G401 (cell line): ENCODE results near the gene CELF4. TPM values are rescaled to one million over a fixed set of nuclear protein-coding genes. Genes with fewer than 3 reads are reported as not detected.
"Not testable (repeated sequence)": the region's sequence is repeated elsewhere in the genome, so short reads cannot be mapped to it uniquely, and the experiment has no call there.

ENCODE experiments used
- DNase-seq: peaks from one replicate; pipeline ENCODE4 v3.0.0-alpha.2; 2015; ENCODE audit warnings: low spot score
- in situ Hi-C: cut with HindIII; loops from 2 replicates; pipeline ENCODE4 v1.10.0; 2016; ENCODE audit warnings: low sequenced_read_pairs, mixed read lengths
- total RNA-seq: library from RNA; depleted of rRNA; stranded (reverse); fragments of >200 nt; shearing (Covaris generic); gene quantifications from 2 replicates; pipeline ENCODE4 v1.2.3, GENCODE V29; 2014

Gene CELF4
- total RNA-seq, 1 experiment from 2014 or later, result not detected

DNA sequence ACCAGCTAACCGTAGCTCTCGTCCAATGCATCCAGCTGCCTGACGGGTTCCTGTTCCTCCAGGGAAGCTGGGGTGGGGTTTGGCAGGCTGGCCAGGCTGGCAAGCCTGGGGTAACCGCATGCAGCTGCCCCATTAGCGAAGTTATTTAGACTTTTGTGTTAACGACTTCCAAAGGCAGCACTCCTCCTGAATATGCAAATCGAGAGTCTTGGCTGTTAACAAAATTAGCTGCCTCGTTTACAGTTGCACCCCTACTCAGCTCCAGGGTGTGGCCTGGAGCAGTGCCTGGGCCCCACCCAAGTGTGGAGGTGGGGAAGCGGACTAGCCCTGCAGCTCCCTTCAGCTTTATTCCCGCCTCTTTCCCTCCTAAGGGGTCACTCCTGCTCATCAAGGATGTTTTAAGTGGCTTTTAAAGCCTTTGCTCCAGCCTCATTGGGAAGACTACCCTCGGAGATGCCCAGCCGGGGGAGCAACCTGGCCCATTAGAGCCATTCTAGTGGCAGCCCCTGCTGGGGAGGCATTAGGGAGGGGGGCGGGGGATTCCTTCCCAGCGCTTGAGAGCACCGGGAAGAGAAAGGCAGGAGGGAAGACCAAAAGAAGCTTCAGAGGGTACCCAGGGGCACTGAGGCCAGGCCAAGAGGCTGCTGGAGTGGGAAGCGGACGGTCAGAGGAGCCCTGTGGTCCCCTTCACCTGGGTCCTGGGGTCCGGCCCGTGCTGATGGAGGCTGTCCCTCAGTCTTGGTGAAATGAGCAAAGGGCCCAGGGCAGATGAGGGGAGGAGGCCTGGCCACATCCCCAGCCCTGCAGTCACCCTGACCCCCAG is 204.1 kb downstream of the CELF4 start:
- in situ Hi-C loops, result no loop called here

DNA sequence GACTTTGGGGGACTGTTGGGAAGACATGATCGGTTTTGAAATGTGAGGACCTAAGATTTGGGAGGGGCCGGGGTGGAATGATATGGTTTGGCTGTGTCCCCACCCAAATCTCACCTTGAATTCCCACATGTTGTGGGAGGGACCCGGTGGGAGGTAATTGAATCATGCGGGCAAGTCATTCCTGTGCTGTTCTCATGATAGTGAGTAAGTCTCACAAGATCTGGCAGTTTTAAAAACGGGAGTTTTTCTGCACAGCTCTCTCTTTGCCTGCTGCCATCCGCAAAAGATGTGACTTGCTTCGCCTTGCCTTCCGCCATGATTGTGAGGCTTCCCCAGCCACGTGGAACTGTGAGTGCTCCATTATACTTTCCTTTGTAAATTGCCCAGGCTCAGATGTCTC is 207.5 kb downstream of the CELF4 start:
- DNase-seq, in situ Hi-C loops: not testable (repeated sequence)

More for the DNA sequence above, 204.1 kb downstream of the CELF4 start:
- no peak for DNase-seq

DNA sequence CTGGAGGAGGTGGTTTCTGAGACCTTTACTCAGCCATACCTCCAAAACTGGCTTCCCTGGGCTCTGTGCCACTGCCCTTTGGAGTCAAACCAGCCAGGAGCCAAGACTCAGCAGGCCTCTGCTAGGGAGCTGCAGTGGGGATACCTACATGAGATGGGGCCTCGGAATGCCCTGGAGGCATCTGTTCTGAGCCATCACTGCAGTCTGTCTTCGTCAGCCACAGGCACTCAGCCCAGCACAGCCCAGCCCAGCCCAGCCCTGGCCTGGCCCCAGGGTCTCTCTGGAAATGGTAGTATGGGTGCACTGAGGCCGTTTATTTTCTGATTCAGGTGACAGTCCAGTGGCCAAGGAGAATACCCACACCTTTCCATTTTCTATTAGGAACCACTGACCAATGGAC is 209.8 kb downstream of the CELF4 start:
- in situ Hi-C loops, result no loop called here
- no peak for DNase-seq

- in situ Hi-C loops, result no loop called here
- DNase-seq, result no peak
Observed at GRCh38 chr18:37351110-37351509, 214.5 kb downstream of the CELF4 start.

GRCh38 chr18:37348729-37349128 is 216.9 kb downstream of the CELF4 start:
- in situ Hi-C loops, result no loop called here
- no peak for DNase-seq

GRCh38 chr18:37346048-37346447 is 219.6 kb downstream of the CELF4 start:
- in situ Hi-C loops, result no loop called here
- no peak for DNase-seq

DNA sequence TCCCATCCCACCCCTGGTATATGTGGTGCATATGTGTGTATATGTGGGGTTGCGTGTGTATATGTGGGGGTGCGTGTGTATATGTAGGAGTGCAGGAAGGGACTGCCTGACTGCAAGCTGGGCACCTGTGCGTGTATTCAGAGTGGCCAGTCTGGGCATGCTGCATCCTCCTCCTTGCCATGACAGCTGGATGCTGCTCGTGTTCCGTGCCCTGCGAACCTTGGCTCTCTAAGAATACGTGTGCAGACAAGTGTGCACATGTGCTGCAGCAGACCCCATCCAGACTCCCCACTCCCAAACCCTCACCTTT is 222.1 kb downstream of the CELF4 start:
- DNase-seq, result no peak
- in situ Hi-C loops, result no loop called here

- in situ Hi-C loops, result no loop called here
Observed at GRCh38 chr18:37341473-37342086, 224.0 kb downstream of the CELF4 start.

DNA sequence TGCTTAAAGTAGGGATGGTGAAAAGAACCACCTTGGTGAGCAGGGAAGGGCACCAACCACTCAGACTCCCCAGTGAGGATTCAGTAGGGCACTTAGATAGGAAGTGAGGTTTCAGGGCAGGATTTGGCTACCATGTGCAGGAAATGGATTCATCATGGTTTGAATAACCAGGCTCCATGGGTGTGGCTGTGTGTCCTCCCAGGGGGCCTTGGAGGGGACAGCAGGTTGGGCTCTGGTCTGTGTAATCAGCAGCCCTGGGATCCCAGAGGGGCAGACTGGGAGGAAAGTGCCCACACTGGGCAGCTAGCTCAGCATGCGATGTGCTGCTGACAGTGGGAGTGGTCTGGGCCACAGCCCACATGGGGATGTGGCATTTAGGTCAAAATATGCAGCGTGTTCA is 224.6 kb downstream of the CELF4 start:
- DNase-seq, result no peak
- in situ Hi-C loops, result no loop called here

More at GRCh38 chr18:37341473-37342086, 224.0 kb downstream of the CELF4 start:
- no peak for DNase-seq

- in situ Hi-C loops, result no loop called here
- no peak for DNase-seq
Observed at GRCh38 chr18:37339701-37340215, 225.8 kb downstream of the CELF4 start.

DNA sequence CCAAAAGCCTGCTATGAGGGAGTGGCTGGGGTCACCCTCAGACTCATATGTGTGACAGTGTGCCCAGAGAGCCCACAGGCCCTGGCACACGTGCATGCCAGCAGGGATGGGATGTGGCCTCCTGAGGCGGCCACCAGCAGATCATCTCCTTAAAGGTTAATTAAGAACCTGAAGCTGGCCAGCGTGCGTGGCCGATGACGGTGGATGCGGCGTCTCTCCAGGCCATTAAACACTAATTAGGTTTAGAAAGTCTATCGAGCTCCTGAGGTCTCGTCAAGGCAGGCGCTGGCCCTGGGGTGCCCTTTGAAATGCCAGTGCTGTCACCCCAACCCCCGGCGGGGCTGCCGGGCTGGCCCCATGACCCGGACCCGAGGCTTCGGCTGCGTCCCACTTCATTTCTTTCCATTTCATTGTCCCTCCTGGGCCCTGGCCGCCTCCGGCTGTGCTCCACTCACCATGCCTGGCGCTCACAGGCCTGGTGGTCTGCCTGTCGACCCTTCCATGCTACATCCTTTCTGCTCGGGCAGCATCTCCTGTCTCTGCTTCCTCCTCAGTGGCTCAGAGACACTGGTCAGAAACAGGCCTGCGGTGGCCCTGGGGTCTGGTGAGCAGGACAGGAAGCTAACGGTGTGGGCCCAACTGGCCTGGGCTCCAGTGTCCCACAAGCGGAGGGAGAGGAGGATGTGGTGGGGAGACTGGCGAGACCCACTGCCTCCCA is 228.9 kb downstream of the CELF4 start:
- in situ Hi-C loops, result no loop called here
- DNase-seq, result no peak

- in situ Hi-C loops, result no loop called here
- DNase-seq, result no peak
Observed at GRCh38 chr18:37335409-37335736, 230.2 kb downstream of the CELF4 start.

GRCh38 chr18:37334631-37335408 is 230.8 kb downstream of the CELF4 start:
- no peak for DNase-seq

DNA sequence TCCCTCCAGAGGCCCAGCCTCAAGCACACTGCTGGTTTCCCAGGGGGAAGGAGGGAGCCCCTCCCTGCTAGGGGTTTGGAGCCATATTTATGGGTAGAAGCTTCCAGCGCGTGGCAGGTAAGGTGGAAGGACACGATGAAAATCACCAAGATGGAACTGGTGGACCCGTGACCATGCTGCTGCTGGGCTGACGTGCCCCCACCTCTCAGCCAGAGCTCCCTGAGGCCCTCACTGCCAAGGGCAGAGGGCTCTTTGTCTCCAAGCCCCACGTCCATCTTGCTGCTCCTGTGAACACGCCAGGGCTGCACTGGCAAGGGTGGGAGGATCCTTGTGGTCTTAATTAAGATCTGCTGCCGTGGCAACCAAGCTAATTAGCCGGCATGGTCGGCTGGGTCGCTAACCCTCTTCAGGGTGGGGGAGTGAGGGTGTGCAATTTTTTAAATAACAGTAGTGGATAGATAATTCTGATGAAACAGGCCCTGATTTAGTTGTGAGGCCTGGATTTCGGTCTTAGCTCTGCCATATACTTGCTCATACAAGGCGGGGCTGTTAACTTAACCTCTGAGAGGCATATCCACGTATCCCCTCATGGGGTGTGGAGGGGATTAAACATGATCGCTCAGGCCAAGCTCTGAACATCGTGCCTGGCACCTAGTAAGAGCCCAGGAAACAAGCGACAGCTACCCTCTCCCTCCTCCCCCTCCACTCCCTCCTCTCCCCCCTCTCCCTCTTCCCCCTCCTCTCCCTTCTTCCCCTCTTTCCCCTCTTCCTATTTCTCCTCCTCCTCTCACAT is 232.8 kb downstream of the CELF4 start:
- DNase-seq, result no peak
- in situ Hi-C loops, result no loop called here

More at GRCh38 chr18:37334631-37335408, 230.8 kb downstream of the CELF4 start:
- in situ Hi-C loops, result no loop called here

DNA sequence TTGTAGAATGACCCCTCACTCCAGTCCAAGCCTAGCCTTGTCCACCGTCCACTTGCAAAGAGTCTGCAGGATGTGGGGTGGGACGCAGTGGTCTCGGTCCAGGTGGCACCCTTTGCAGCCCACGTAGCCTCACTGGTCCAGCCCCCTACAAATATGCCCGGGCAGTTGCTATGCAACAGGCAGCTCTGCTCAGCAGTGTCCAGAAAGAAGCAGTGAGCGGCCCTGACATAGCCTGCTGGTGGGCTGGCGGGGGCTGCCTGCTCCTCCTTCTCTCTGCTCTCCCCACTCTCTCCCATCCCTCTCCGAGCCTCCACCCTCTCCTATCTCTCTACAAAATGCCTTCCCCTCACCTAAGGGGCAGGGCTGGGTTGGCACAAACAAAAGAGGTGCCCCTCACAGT is 233.4 kb downstream of the CELF4 start:
- in situ Hi-C loops, result no loop called here

GRCh38 chr18:37330173-37330572 is 235.4 kb downstream of the CELF4 start:
- in situ Hi-C loops, result no loop called here
- DNase-seq, result no peak

More for the DNA sequence above, 233.4 kb downstream of the CELF4 start:
- DNase-seq, result no peak

GRCh38 chr18:37328946-37329719 is 236.5 kb downstream of the CELF4 start:
- DNase-seq, result no peak
- in situ Hi-C loops, result no loop called here

DNA sequence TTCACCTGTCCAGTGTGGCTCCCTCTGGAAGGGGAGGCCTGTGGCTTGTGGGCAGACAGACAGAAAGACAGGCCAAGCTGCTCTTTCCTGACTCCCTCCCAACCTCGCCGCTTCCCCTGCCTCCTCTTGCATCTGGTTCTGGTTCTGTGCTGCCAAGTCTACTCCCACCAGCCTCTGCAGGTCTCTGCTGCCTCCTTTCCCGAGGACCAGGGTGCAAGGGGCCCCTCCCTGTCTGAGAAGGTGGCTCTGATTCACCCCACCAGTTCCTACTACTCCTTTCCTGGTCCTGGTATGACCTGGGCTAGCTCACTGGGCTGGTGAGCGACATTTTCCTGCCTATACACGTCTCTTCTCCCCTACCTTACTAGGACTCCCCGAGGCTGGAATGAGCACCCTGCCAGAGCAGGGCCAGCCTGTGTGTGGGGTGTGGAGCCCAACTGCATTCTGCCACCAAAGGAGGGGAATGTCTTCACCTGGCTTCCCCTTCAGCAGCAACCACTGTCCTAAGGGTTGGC is 238.5 kb downstream of the CELF4 start:
- DNase-seq, result no peak
- in situ Hi-C loops, result no loop called here
